T-helper 2 cell (primary cell): ENCODE results near the gene CD160.
A peak's percentile ranks its signal among the peaks of the same experiment; 100 is the strongest.
"Not testable (repeated sequence)": the region's sequence is repeated elsewhere in the genome, so short reads cannot be mapped to it uniquely, and the experiment has no call there.

Experiments used
- DNase-seq, 5 experiments: peaks; one replicate each; pipeline versions ENCODE4 v3.0.0 to v3.0.0-alpha.2; 2012 to 2022

The CD160 gene

GRCh38 chr1:145759721-145760120 lies 40.4 kb downstream of the CD160 start:
- no peak for DNase-seq

- not testable (repeated sequence) for DNase-seq
Measured at GRCh38 chr1:145760395-145760949, 41.2 kb downstream of the CD160 start.

- DNase-seq = not testable (repeated sequence)
Measured at GRCh38 chr1:145761498-145761897, 42.2 kb downstream of the CD160 start.

- DNase-seq = not testable (repeated sequence)
Measured at GRCh38 chr1:145762001-145762400, 42.7 kb downstream of the CD160 start.

GRCh38 chr1:145764231-145764940 lies 45.1 kb downstream of the CD160 start:
- not testable (repeated sequence) for DNase-seq

- DNase-seq = not testable (repeated sequence)
Measured at GRCh38 chr1:145765127-145765526, 45.8 kb downstream of the CD160 start.

GRCh38 chr1:145765585-145766360 lies 46.5 kb downstream of the CD160 start:
- not testable (repeated sequence) for DNase-seq

- not testable (repeated sequence) for DNase-seq
Measured at GRCh38 chr1:145766926-145767325, 47.6 kb downstream of the CD160 start.

- not testable (repeated sequence) for DNase-seq
Measured at GRCh38 chr1:145768004-145768403, 48.7 kb downstream of the CD160 start.

- DNase-seq = no peak
Measured at GRCh38 chr1:145771056-145771455, 51.8 kb downstream of the CD160 start.

GRCh38 chr1:145773423-145773822 lies 54.1 kb downstream of the CD160 start:
- no peak for DNase-seq

GRCh38 chr1:145777357-145778145 lies 58.3 kb downstream of the CD160 start:
- DNase-seq = no peak

- no peak for DNase-seq
Measured at GRCh38 chr1:145778146-145778540, 58.8 kb downstream of the CD160 start.

- DNase-seq = peak in 1 of 5 experiments; percentile 11
Measured at GRCh38 chr1:145782272-145783099, 63.2 kb downstream of the CD160 start.

GRCh38 chr1:145784409-145784808 lies 65.1 kb downstream of the CD160 start:
- DNase-seq = no peak

GRCh38 chr1:145785547-145785946 lies 66.2 kb downstream of the CD160 start:
- peak in 1 of 5 experiments; percentile 18 for DNase-seq

GRCh38 chr1:145786271-145786670 lies 67.0 kb downstream of the CD160 start:
- peak in 1 of 5 experiments; percentile 34 for DNase-seq

GRCh38 chr1:145788580-145788979 lies 69.3 kb downstream of the CD160 start:
- no peak for DNase-seq
